Measurements from ENCODE around the gene GTF2F1.
"Not testable (repeated sequence)": the region's sequence is repeated elsewhere in the genome, so short reads cannot be mapped to it uniquely, and the experiment has no call there.

GTF2F1 gene

DNA sequence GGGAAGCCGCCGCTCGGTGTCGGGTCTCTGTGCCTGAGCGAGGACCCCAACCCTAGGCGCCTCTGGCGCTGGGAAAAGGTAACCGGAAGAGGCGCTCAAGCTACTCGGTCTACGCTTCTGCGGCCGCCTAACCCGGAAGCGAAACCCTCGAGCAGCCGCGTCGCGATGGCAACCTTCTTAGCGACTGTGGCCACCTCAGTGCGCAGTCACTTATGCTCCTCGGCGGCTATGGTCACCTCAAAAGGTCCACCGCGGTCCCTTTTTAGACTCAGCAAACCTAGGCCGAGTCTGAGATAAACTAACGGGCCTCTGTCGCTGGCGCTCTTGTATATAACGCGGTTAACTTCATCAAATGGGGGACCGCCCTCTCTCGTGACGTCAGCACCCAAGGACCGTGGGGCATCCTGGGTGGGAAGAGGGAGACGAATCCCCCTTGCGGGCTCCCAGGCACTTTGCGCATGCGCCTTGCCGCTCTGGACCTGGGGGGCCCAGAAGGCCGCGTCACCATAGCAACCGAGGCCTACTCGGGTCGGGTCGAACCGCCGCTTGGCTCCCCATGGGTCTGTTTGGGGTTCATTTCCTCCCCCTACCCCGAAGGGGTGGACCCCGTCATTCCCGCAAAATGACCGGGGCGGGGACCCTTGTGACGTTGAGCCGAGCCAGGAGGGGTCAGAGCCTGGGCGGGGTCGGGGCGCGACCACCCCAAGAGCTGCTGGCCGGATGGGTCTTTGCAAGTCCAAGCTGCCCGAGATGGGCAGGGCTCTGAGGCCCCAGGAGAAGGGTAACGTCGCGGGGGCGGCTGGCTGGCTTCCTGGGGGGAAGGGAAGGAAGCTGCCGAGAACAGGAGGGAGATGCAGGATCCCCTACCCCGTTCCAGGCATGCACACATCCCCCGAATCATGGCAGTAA lies at the start of gene GTF2F1:
Gene GTF2F1 (minus strand): TSS at position 91 of the 909 bp plus-strand sequence. CDS start 169 bp downstream, outside the sequence.
- DNase-seq (ENCODE audit: low read depth): peak; percentile 91

DNA sequence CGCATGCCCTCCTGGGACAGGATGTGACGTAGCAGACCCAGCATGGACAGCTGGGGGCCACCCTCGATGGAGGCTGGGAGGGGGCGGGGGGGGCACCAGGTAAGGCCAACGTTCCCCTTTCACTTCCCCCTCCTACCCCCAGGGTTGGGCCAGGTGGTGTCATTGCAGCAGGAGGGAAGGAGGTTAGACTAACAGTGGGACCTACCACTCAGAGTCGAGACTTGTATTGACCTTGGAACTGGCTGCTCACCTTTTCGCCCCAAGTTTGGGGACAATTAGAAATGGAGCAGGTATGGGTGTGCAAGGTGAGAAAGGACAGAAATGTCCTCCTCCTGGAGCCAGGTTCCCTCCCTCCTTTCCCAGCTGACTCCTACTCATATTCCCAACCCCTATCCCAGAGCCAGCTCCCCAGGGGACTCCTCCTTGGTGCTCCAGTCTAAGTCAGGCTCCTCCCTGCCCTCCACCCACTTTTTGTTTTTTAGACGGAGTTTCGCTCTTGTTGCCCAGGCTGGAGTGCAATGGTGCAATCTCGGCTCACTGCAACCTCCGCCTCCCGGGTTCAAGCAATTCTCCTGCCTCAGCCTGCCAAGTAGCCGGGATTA lies 49.2 kb upstream of the GTF2F1 start:
- no peak for DNase-seq (ENCODE audit: low read depth)

- DNase-seq (ENCODE audit: low read depth): no peak
These were observed 47.9 kb upstream of the GTF2F1 start for GRCh38 chr19:6440905-6441304.

DNA sequence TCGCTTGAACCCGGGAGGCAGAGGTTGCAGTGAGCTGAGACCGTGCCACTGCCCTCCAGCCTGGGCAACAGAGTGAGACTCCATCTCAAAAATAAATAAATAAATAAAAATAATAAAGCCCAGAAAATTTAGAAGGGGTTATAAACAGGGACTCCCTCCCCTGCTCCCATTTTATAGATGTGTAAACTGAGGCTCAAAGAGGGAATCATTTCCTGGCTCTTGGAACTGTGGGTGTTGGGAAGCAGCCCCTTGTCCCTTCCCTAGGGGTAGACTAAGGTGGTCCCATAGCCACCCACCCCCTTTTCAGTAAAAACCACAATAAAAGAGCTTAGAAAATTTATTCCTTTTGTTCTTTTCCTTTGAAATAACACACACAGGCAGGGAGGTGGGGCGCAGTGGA lies 46.8 kb upstream of the GTF2F1 start:
- DNase-seq (ENCODE audit: low read depth): no peak

DNA sequence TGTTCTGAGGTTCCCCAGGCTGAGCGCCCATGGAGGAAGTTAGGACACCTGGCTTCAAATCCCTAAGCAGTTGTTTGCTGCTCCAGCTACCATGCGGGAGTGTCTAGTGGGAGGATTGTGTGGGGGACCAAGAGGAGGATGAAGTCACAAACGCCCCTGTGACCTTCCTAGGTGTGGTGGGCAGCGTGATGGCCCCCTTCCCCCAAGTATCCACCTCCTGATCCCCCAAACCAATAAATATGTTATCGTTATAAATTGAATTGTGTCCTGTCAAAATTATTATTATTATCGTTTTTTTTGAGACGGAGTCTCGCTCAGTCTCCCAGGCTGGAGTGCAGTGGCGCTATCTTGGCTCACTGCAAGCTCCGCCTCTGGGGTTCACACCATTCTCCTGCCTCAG lies 40.7 kb upstream of the GTF2F1 start, which contains the start of gene SLC25A41:
Gene SLC25A41 (minus strand): TSS at position 101 of the 400 bp plus-strand sequence. CDS start 70 bp downstream, at position 31.
- DNase-seq (ENCODE audit: low read depth): no peak

DNA sequence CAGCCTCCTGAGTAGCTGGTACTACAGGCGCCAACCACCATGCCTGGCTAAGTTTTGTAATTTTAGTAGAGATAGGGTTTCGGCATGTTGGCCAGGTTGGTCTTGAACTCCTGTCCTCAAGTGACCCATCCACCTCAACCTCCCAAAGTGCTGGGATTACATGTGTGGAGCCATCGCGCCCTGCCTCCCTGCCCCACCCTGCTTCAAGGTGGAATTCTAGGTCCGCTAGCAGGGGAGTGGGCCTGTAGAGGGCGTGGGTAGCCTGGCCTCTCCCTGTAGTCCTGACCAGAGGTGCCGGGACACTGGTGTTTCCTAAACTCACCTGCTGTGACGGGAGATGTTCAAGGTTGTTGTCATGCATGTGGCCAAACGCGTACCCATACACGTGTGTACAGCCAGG lies 40.2 kb upstream of the GTF2F1 start:
- DNase-seq (ENCODE audit: low read depth): no peak

- no peak for DNase-seq (ENCODE audit: low read depth)
These were observed 38.9 kb upstream of the GTF2F1 start for GRCh38 chr19:6431891-6432290.

- no peak for DNase-seq (ENCODE audit: low read depth)
These were observed 36.7 kb upstream of the GTF2F1 start for GRCh38 chr19:6429419-6430221.

DNA sequence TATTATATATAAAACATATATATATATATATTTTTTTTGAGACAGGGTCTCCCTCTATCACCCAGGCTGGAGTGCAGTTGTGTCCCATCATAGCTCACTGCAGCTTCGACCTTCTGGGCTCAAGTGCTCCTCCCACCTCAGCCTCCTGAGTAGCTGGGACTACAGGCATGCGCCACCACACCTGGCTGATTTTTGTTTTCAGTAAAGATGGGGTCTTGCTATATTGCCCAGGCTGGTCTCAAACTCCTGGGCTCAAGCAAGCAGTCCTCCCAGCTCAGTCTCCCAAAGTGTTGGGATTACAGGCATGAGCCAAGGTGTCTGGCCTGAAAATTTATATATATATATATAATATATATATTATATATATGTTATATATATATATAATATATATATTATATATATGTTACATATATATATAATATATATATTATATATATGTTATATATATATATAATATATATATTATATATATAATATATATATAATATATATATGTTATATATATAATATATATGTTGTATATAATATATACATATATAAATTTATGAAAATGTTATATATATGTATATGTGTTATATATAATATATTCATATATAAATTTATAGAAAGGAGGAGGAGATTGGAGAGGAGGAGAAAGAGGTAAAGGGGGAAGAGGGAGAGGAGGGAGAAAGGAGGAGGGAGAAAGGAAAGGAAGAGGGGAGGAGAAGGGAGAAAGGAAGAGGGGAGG lies 35.9 kb upstream of the GTF2F1 start:
- DNase-seq (ENCODE audit: low read depth): not testable (repeated sequence)

DNA sequence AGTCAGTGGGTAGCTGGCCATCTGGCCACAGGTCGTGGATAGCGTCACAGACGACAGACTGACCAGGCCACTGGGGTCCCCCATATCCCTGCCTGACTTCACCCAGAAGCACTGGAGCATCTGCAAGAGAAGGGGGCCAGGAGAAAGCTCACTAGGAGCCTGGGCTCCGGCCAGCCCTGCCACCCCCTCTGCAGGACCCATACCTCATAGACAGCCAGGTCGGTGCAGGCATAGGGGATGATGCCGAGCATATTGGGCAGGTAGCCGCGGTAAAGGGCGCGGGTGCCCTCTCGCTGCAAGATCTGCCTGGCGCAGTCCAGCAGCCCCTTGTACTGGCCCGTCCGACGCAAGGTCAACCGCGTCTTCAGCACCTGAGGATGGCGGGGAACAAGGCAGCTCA lies 34.2 kb upstream of the GTF2F1 start:
- DNase-seq (ENCODE audit: low read depth): no peak

DNA sequence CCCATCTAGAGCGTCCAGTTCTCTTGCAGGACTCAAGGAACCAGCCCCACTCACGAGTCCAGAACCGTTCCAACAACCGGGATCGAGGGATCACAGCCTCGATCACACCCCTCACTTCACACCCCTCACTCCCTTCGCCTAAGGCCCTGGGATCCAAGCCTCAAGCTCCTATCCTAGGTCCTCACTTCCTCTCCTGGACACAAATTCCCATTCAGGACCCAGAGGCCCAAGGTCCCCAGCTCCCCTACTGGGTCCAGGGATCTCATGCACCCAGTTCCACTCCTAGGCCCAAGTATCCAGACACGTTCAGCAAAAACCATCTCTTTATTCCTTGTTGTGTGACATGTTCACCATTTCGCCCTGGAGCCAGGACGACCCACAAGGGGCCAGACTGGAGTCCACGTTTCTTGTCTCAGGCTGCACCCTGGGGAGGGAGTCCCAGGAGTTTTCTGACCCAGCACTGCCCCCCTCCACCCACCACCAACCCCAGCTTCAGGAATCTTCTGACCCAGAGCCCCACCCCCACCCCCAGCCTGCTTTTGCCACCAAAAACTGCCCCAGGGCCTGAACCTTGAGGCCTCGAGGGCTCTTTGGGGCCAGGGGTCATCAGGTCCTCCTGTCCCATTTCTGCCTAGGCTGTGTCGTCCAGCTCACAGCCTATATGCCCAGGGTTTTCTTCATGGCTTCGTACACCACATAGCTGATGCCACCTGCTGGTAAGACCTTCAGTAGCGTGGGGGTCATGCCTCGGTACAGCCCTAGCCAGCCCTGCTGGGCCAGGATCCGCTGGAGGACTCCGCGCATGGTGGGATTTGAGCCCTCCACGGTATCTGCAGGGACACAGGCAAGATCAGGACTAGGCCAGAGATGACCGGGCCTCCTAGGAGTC lies 33.0 kb upstream of the GTF2F1 start:
- no peak for DNase-seq (ENCODE audit: low read depth)

- DNase-seq (ENCODE audit: low read depth): peak; percentile 99
These were observed 32.2 kb upstream of the GTF2F1 start for GRCh38 chr19:6424939-6425731.

- no peak for DNase-seq (ENCODE audit: low read depth)
These were observed 31.4 kb upstream of the GTF2F1 start, which contains the start of gene KHSRP for GRCh38 chr19:6424195-6424938. TSS of gene KHSRP (minus strand) at chr19:6424811. CDS start at chr19:6424701, 110 bp downstream.

DNA sequence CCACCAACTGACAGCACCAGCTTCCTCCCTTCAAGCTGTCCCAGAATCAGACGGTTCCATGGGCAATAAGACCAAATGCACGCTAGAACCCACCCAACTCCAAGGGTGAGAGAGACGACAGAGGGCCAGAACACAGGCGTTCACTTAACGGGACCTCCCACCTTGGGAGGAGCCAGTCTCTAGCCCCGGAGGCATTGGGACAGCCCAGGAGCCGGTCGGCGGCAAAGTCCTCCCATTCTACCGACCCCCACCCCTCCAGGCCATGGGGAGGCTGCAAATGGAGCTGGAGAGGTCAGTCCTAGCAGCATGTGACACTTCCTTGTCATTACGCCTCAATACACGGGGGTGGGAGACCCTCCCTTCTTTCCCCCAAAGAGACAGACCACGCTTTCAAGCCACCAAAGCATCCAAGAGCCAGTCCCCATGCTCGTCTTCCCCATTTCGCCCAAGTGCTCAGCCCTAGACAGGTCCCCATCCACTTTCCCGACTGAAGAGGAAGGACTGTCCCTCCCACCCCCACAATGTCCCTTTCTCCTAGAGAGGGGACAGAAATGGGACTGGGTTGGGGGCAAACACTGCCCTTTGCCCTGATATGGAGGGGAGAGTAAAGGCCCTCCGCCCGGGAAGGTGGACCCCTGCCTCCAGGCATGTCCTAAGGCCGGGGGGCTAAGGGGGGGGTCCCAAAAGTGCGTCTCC lies 30.7 kb upstream of the GTF2F1 start:
- no peak for DNase-seq (ENCODE audit: low read depth)

DNA sequence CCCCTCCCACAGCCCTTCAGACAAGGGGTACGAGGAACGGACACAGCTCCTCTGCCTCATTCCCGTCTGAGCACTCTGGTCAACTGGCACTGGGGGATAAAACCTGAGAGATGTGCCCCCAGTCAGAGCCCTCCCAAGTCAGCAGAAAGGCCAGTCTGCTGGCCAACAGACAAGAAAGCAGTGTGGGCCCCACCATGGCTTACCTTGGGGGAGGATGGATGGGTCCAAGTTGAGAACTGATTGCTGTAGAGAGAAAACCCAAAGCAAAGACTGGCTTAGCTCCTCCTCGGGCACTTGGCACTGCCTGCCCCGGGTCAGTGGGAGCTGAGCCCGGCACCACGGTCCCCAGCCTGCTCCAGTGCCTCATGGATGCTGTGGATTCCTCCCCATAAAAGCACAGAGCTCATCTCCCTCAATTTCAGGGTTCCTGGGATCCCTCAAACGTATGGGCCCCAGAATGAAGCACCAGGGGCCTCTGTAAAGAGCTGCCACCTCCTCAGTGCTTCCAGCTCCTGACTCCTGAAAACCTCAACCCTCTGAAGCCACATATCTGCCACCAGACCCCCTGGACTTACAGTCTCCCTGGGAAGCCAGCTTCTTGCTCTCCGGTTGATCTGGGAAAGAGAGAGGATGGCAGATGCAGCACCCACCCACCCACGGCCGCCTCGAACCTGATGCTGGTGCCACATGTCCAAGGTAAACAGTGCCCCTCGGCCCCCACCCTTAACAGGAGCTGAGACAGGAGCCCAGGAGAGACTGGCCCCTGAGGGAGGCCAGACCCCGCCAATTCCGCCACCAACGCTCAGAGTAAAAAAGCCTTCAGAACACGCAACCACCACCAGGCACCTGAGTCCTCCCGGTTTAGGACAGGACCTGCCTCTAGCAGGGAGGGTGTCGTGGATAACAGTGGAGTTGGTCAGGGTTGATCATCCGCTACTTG lies 28.4 kb upstream of the GTF2F1 start:
- no peak for DNase-seq (ENCODE audit: low read depth)

DNA sequence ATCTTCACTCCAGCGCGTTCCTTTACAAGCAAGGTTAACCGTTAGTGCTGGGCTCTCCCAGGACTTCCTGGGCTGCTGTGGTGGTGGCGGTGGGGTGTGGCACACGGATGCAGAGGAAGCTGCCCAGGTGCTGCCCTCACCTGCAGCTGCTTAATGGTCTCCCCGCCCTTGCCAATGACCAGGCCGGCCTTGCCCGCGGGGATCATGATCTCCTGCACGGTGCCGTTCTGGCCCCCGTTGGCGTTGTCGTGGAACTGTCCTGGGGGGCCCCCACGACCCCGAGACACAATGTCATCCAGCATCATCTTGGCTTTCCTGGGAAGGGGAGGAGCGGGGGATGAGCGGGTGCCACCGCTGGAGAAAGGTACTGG lies 25.6 kb upstream of the GTF2F1 start:
- no peak for DNase-seq (ENCODE audit: low read depth)

All from activated T-cell treated with anti-CD3 and anti-CD28 coated beads for 24 hours (primary cell).